Right cardiac atrium (tissue), 5 donors: ENCODE measurements around the gene SH3BP2. TPM values are rescaled to one million over a fixed set of nuclear protein-coding genes. Genes with fewer than 3 reads are reported as not detected.

Experiments
- ATAC-seq, 2 donors: fragments of 200-7000 bp; cut with Tn5 transposase; one replicate each; pipeline versions ENCODE4 v1.8.0 to v1.9.1; 2020; ENCODE audit warnings: moderate library complexity in 2 of 2, mild to moderate bottlenecking in 1 of 2
- DNase-seq, 3 donors: peaks; one replicate each; pipeline ENCODE4 v3.0.0-alpha.2; 2020
- H3K27ac ChIP-seq: one replicate; pipeline ENCODE4 v1.5.1; 2013; ENCODE audit warnings: mild to moderate bottlenecking, low read length, control low read depth, moderate library complexity
- H3K27me3 ChIP-seq: one replicate; pipeline ENCODE4 v1.6.1; 2013; ENCODE audit not compliant: control insufficient read depth, insufficient read depth
- H3K4me1 ChIP-seq: one replicate; pipeline ENCODE4 v1.6.1; 2013; ENCODE audit warnings: low read length; ENCODE audit not compliant: control insufficient read depth, insufficient read depth
- H3K4me3 ChIP-seq: one replicate; pipeline ENCODE4 v1.5.1; 2013; ENCODE audit warnings: low read length, control low read depth
- H3K9me3 ChIP-seq: one replicate; pipeline ENCODE4 v1.6.1; 2013; ENCODE audit warnings: low read length; ENCODE audit not compliant: control insufficient read depth
- WGBS: extraction: QIAGEN DNeasy Blood & Tissue Kit; methylation state at CpG from one replicate; pipeline ENCODE4 v1.1.7; 2013; 5-methylcytosine and 5-hydroxymethylcytosine counted together
- intact Hi-C, 4 donors: fragments of 100-400 bp; cut with DNase I; formaldehyde crosslinking; loops; one replicate each; pipeline versions ENCODE4 v1.11.0 to v1.14.0; 2022 to 2023
- polyA plus RNA-seq: library from polyadenylated mRNA; stranded (reverse); fragments of 200-250 nt; gene quantifications from one replicate; pipeline ENCODE4 v1.2.3, GENCODE V29; 2013
- total RNA-seq, 4 donors: library from RNA; stranded (reverse); fragmentation: NEBNext Ultra II Directional; extraction: Animal tissue kit (Norgen Biotek cat#: 25700); gene quantifications; one replicate each; pipeline ENCODE4 v1.2.1, GENCODE V29; 2021
- donor health status: healthy with polysubstance abuse.
- donor health status: DM: no; HTN: yes; CAD: no.
- donor health status: DM: no; HTN: no; CAD: no.
- donor health status: DM: no; HTN: yes; CAD: no; lungs with severe emphysema.
- donor health status: DM: yes; HTN: yes; CAD: no.

Gene SH3BP2
- total and polyA plus RNA-seq, 5 donors: 20.5 to 28.8 (median 25.0) TPM

- WGBS: 52% methylated on average over 23 of the region's 23 CpGs
- Histone ChIP-seq H3K9me3 (no peaks in the 10 kb centered on the region), H3K4me1 (peaks cover 37% of the 10 kb centered on the region), H3K4me3 (no peak overlapping the region), H3K27me3 (no peaks in the 10 kb centered on the region), H3K27ac (peak overlapping the region; percentile 81)
- DNase-seq: peak; percentile 42 to 80 (median 80)
- intact Hi-C loops: no loop called here
- peak in 1 of 2 donors; percentile 2 for ATAC-seq
Measured at GRCh38 chr4:2799971-2800690, 7.2 kb downstream of the SH3BP2 start.

- DNase-seq (peak; percentile 88 to 97 (median 97)), ATAC-seq (peak; percentile 75 to 85)
- peaks cover 36% of the 10 kb centered on the region for H3K4me1 ChIP-seq
- 15% methylated on average over 29 of the region's 29 CpGs for WGBS
- no peaks in the 10 kb centered on the region for H3K27me3 ChIP-seq
- H3K27ac ChIP-seq: peak overlapping the region; percentile 81
- no peak overlapping the region for H3K4me3 ChIP-seq
- intact Hi-C loops: no loop called here
- no peaks in the 10 kb centered on the region for H3K9me3 ChIP-seq
Measured at GRCh38 chr4:2800691-2801596, 8.1 kb downstream of the SH3BP2 start.

- no peak overlapping the region for H3K4me3 ChIP-seq
- no peaks in the 10 kb centered on the region for H3K9me3 ChIP-seq
- intact Hi-C loops: no loop called here
- DNase-seq: peak in 2 of 3 donors; percentile 51 to 55
- no peaks in the 10 kb centered on the region for H3K27me3 ChIP-seq
- ATAC-seq: no peak
- WGBS: 88% methylated on average over 27 of the region's 27 CpGs
- H3K4me1 ChIP-seq: peaks cover 41% of the 10 kb centered on the region
- H3K27ac ChIP-seq: no peak overlapping the region
Measured at GRCh38 chr4:2802618-2803531, 10.0 kb downstream of the SH3BP2 start.

GRCh38 chr4:2803624-2804448 is 11.0 kb downstream of the SH3BP2 start:
- H3K27ac ChIP-seq: no peak overlapping the region
- WGBS: 83% methylated on average over 20 of the region's 20 CpGs
- H3K9me3 ChIP-seq: no peaks in the 10 kb centered on the region
- peak; percentile 57 to 70 (median 61) for DNase-seq
- intact Hi-C loops: no loop called here
- no peak for ATAC-seq
- no peak overlapping the region for H3K4me3 ChIP-seq
- peaks cover 32% of the 10 kb centered on the region for H3K4me1 ChIP-seq
- no peaks in the 10 kb centered on the region for H3K27me3 ChIP-seq

GRCh38 chr4:2804449-2804972 is 11.6 kb downstream of the SH3BP2 start:
- DNase-seq (peak; percentile 19 to 52 (median 50)), ATAC-seq (no peak)
- 87% methylated on average over 10 of the region's 10 CpGs for WGBS
- intact Hi-C loops: no loop called here
- Histone ChIP-seq H3K9me3 (no peaks in the 10 kb centered on the region), H3K4me1 (peaks cover 28% of the 10 kb centered on the region), H3K27me3 (no peaks in the 10 kb centered on the region), H3K27ac (no peak overlapping the region), H3K4me3 (no peak overlapping the region)

GRCh38 chr4:2804973-2805501 is 12.2 kb downstream of the SH3BP2 start:
- peak in 2 of 3 donors; percentile 51 to 64 for DNase-seq
- Histone ChIP-seq H3K27me3 (no peaks in the 10 kb centered on the region), H3K9me3 (no peaks in the 10 kb centered on the region), H3K4me1 (peaks cover 29% of the 10 kb centered on the region), H3K4me3 (no peak overlapping the region), H3K27ac (no peak overlapping the region)
- WGBS: 86% methylated on average over 13 of the region's 13 CpGs
- intact Hi-C loops: no loop called here
- no peak for ATAC-seq

GRCh38 chr4:2805712-2806389 is 13.0 kb downstream of the SH3BP2 start:
- peaks cover 22% of the 10 kb centered on the region for H3K4me1 ChIP-seq
- intact Hi-C loops: no loop called here
- WGBS: 41% methylated on average over 20 of the region's 20 CpGs
- peak overlapping the region; percentile 28 for H3K27ac ChIP-seq
- DNase-seq (peak; percentile 82 to 94 (median 90)), ATAC-seq (peak; percentile 55 to 72)
- no peak overlapping the region for H3K4me3 ChIP-seq
- no peaks in the 10 kb centered on the region for H3K9me3 ChIP-seq
- H3K27me3 ChIP-seq: no peaks in the 10 kb centered on the region

GRCh38 chr4:2806390-2807355 is 13.8 kb downstream of the SH3BP2 start:
- 43% methylated on average over 28 of the region's 28 CpGs for WGBS

More at GRCh38 chr4:2806390-2807355, 13.8 kb downstream of the SH3BP2 start:
- Histone ChIP-seq H3K4me3 (no peak overlapping the region), H3K4me1 (peaks cover 19% of the 10 kb centered on the region), H3K27ac (peak overlapping the region; percentile 20), H3K27me3 (no peaks in the 10 kb centered on the region), H3K9me3 (no peaks in the 10 kb centered on the region)
- ATAC-seq (peak; percentile 56 to 59), DNase-seq (peak; percentile 79 to 93 (median 92))
- intact Hi-C loops: no loop called here
